Medulla oblongata (tissue), 1 donor: Measurements from ENCODE around the gene ATG9B.
A peak's percentile ranks its signal among the peaks of the same experiment; 100 is the strongest.

Source experiments
- DNase-seq: peaks from one replicate; pipeline ENCODE4 v3.0.0-alpha.2; 2015; ENCODE audit errors: extremely low spot score

The ATG9B gene

GRCh38 chr7:151001546-151001945, 22.7 kb downstream of the ATG9B start:
- DNase-seq = no peak

- no peak for DNase-seq
These were observed 23.3 kb downstream of the ATG9B start for GRCh38 chr7:151000897-151001495.

GRCh38 chr7:150999497-151000230, 24.6 kb downstream of the ATG9B start:
- DNase-seq = no peak

GRCh38 chr7:150999001-150999400, 25.3 kb downstream of the ATG9B start:
- DNase-seq = no peak

- no peak for DNase-seq
These were observed 26.0 kb downstream of the ATG9B start for GRCh38 chr7:150998341-150998740.

GRCh38 chr7:150997817-150998216, 26.5 kb downstream of the ATG9B start:
- DNase-seq = no peak

GRCh38 chr7:150997075-150997511, 27.2 kb downstream of the ATG9B start:
- DNase-seq = no peak

GRCh38 chr7:150996376-150997074, 27.8 kb downstream of the ATG9B start:
- no peak for DNase-seq

GRCh38 chr7:150994838-150995510, 29.3 kb downstream of the ATG9B start:
- no peak for DNase-seq

- DNase-seq = no peak
These were observed 30.0 kb downstream of the ATG9B start for GRCh38 chr7:150994141-150994837.

- DNase-seq = no peak
These were observed 30.8 kb downstream of the ATG9B start for GRCh38 chr7:150993511-150993910.

GRCh38 chr7:150992833-150993302, 31.4 kb downstream of the ATG9B start:
- no peak for DNase-seq

GRCh38 chr7:150992051-150992640, 32.1 kb downstream of the ATG9B start:
- no peak for DNase-seq

GRCh38 chr7:150990416-150991186, 33.7 kb downstream of the ATG9B start, which contains the start of gene NOS3:
NOS3 (plus strand) TSS chr7:150991017; CDS start chr7:150993804, 2,787 bp downstream.
- DNase-seq = no peak

- DNase-seq = no peak
These were observed 34.8 kb downstream of the ATG9B start for GRCh38 chr7:150989456-150989855.

- peak; percentile 66 for DNase-seq
These were observed 35.8 kb downstream of the ATG9B start for GRCh38 chr7:150988230-150989226.

GRCh38 chr7:150986556-150986955, 37.7 kb downstream of the ATG9B start:
- DNase-seq = no peak

- peak; percentile 76 for DNase-seq
These were observed 38.2 kb downstream of the ATG9B start for GRCh38 chr7:150986099-150986512.

GRCh38 chr7:150983893-150984368, 40.4 kb downstream of the ATG9B start:
- DNase-seq = peak; percentile 57
